HUES48 (cell line): Measurements from ENCODE around the gene REPS1.
"Not testable (repeated sequence)": the region's sequence is repeated elsewhere in the genome, so short reads cannot be mapped to it uniquely, and the experiment has no call there.

Source experiments
- H3K27ac ChIP-seq: one replicate; pipeline ENCODE4 v1.7.0; 2013; ENCODE audit warnings: low read depth, low read length, inconsistent platforms
- H3K27me3 ChIP-seq: 2 replicates; pipeline ENCODE4 v1.6.1; 2013; ENCODE audit warnings: mild to moderate bottlenecking, low read length; ENCODE audit not compliant: control insufficient read depth, insufficient read depth
- H3K36me3 ChIP-seq: 2 replicates; pipeline ENCODE4 v1.6.1; 2013; ENCODE audit warnings: low read length; ENCODE audit not compliant: control insufficient read depth, insufficient read depth
- H3K4me1 ChIP-seq: 2 replicates; pipeline ENCODE4 v1.6.1; 2013; ENCODE audit warnings: mild to moderate bottlenecking, low read length; ENCODE audit not compliant: control insufficient read depth, insufficient read depth
- H3K4me3 ChIP-seq: 2 replicates; pipeline ENCODE4 v1.5.1; 2013; ENCODE audit warnings: mild to moderate bottlenecking, low read depth, low read length
- H3K9ac ChIP-seq: 2 replicates; pipeline ENCODE4 v1.6.1; 2013; ENCODE audit warnings: mild to moderate bottlenecking, low read depth, low read length, moderate library complexity
- H3K9me3 ChIP-seq: 2 replicates; pipeline ENCODE4 v1.6.1; 2013; ENCODE audit warnings: low read length; ENCODE audit not compliant: control insufficient read depth, insufficient read depth

The REPS1 gene

GRCh38 chr6:138956244-138956924 is 31.7 kb downstream of the REPS1 start:
- Histone ChIP-seq H3K36me3 (no peaks in the 10 kb centered on the region), H3K9ac (no peak overlapping the region), H3K9me3 (no peaks in the 10 kb centered on the region), H3K4me3 (no peak overlapping the region), H3K27ac (no peak overlapping the region), H3K27me3 (no peaks in the 10 kb centered on the region), H3K4me1 (peaks cover 23% of the 10 kb centered on the region)

GRCh38 chr6:138955262-138955661 is 32.8 kb downstream of the REPS1 start:
- H3K9me3 ChIP-seq: no peaks in the 10 kb centered on the region
- H3K27ac ChIP-seq: no peak overlapping the region
- H3K27me3 ChIP-seq: no peaks in the 10 kb centered on the region
- peaks cover 23% of the 10 kb centered on the region for H3K4me1 ChIP-seq
- no peak overlapping the region for H3K4me3 ChIP-seq
- no peaks in the 10 kb centered on the region for H3K36me3 ChIP-seq
- H3K9ac ChIP-seq: no peak overlapping the region

- H3K4me3 ChIP-seq: no peak overlapping the region
- H3K9ac ChIP-seq: no peak overlapping the region
- peaks cover 27% of the 10 kb centered on the region for H3K4me1 ChIP-seq
- no peaks in the 10 kb centered on the region for H3K36me3 ChIP-seq
- no peaks in the 10 kb centered on the region for H3K9me3 ChIP-seq
- no peaks in the 10 kb centered on the region for H3K27me3 ChIP-seq
- no peak overlapping the region for H3K27ac ChIP-seq
These were observed 34.6 kb downstream of the REPS1 start for GRCh38 chr6:138953451-138953850.

- Histone ChIP-seq H3K9me3 (no peaks in the 10 kb centered on the region), H3K4me1 (peaks cover 18% of the 10 kb centered on the region), H3K9ac (no peak overlapping the region), H3K27ac (peak overlapping the region; percentile 4), H3K27me3 (no peaks in the 10 kb centered on the region), H3K36me3 (peaks cover 18% of the 10 kb centered on the region), H3K4me3 (no peak overlapping the region)
These were observed 39.4 kb downstream of the REPS1 start for GRCh38 chr6:138948546-138949179.

GRCh38 chr6:138948004-138948403 is 40.0 kb downstream of the REPS1 start:
- no peak overlapping the region for H3K9ac ChIP-seq
- peaks cover 18% of the 10 kb centered on the region for H3K4me1 ChIP-seq
- H3K27me3 ChIP-seq: no peaks in the 10 kb centered on the region
- H3K27ac ChIP-seq: no peak overlapping the region
- no peaks in the 10 kb centered on the region for H3K9me3 ChIP-seq
- no peak overlapping the region for H3K4me3 ChIP-seq
- H3K36me3 ChIP-seq: peaks cover 25% of the 10 kb centered on the region

- Histone ChIP-seq H3K27me3 (no peaks in the 10 kb centered on the region), H3K27ac (no peak overlapping the region), H3K9ac (no peak overlapping the region), H3K36me3 (peaks cover 43% of the 10 kb centered on the region), H3K4me3 (no peak overlapping the region), H3K9me3 (no peaks in the 10 kb centered on the region), H3K4me1 (peaks cover 18% of the 10 kb centered on the region)
These were observed 42.7 kb downstream of the REPS1 start for GRCh38 chr6:138945354-138945753.

- H3K4me3 ChIP-seq: no peak overlapping the region
- H3K4me1 ChIP-seq: peaks cover 18% of the 10 kb centered on the region
- H3K36me3 ChIP-seq: peaks cover 52% of the 10 kb centered on the region
- H3K9me3 ChIP-seq: no peaks in the 10 kb centered on the region
- H3K27me3 ChIP-seq: no peaks in the 10 kb centered on the region
- H3K27ac ChIP-seq: peak overlapping the region; percentile 40
- H3K9ac ChIP-seq: no peak overlapping the region
These were observed 43.6 kb downstream of the REPS1 start for GRCh38 chr6:138944412-138944811.

- H3K4me3 ChIP-seq: no peak overlapping the region
- H3K4me1 ChIP-seq: peaks cover 8% of the 10 kb centered on the region; the same call in 1 of the 2 replicates
- peaks cover 63% of the 10 kb centered on the region for H3K36me3 ChIP-seq
- no peak overlapping the region for H3K9ac ChIP-seq
- no peak overlapping the region for H3K27ac ChIP-seq
- no peaks in the 10 kb centered on the region for H3K27me3 ChIP-seq
- 0 out of 2 replicates have a peak, but pooled peaks cover 3% of the 10 kb centered on the region for H3K9me3 ChIP-seq
These were observed 44.9 kb downstream of the REPS1 start for GRCh38 chr6:138943089-138943625.

- not testable (repeated sequence) for H3K9ac ChIP-seq, H3K4me1 ChIP-seq, H3K4me3 ChIP-seq, H3K27ac ChIP-seq, H3K27me3 ChIP-seq
- peaks cover 14% of the 10 kb centered on the region; the same call in 1 of the 2 replicates for H3K9me3 ChIP-seq
- H3K36me3 ChIP-seq: peaks cover 58% of the 10 kb centered on the region
These were observed 51.2 kb downstream of the REPS1 start for GRCh38 chr6:138936873-138937272.

GRCh38 chr6:138931660-138932059 is 56.4 kb downstream of the REPS1 start:
- Histone ChIP-seq H3K4me3 (no peak overlapping the region), H3K27me3 (no peaks in the 10 kb centered on the region), H3K4me1 (no peaks in the 10 kb centered on the region), H3K27ac (no peak overlapping the region), H3K9ac (no peak overlapping the region), H3K36me3 (peaks cover 44% of the 10 kb centered on the region), H3K9me3 (0 out of 2 replicates have a peak, but pooled peaks cover under 1% of the 10 kb centered on the region)

- H3K27ac ChIP-seq: no peak overlapping the region
- peaks cover 54% of the 10 kb centered on the region for H3K36me3 ChIP-seq
- no peak overlapping the region for H3K9ac ChIP-seq
- no peaks in the 10 kb centered on the region for H3K27me3 ChIP-seq
- H3K4me3 ChIP-seq: no peak overlapping the region
- H3K4me1 ChIP-seq: no peaks in the 10 kb centered on the region
- H3K9me3 ChIP-seq: no peaks in the 10 kb centered on the region
These were observed 61.5 kb downstream of the REPS1 start for GRCh38 chr6:138926579-138926978.
